H9 (cell line): ENCODE results near the gene KCNMA1. TPM values are rescaled to one million over a fixed set of nuclear protein-coding genes. Genes with fewer than 3 reads are reported as not detected.

ENCODE experiments used
- DNase-seq: peaks from one replicate; pipeline ENCODE4 v3.0.0-alpha.2; 2017
- H2AFZ ChIP-seq: one replicate; pipeline ENCODE4 v1.6.1; 2013; ENCODE audit warnings: mild to moderate bottlenecking, low read length, control low read depth, moderate library complexity
- H2AK5ac ChIP-seq: 2 replicates; pipeline ENCODE4 v1.6.1; 2013; ENCODE audit warnings: low read length, control low read depth, mixed read lengths; ENCODE audit not compliant: insufficient read length
- H2BK120ac ChIP-seq: one replicate; pipeline ENCODE4 v1.6.1; 2013; ENCODE audit warnings: low read depth, mild to moderate bottlenecking, low read length, control low read depth, inconsistent platforms; ENCODE audit not compliant: poor library complexity, severe bottlenecking
- H2BK12ac ChIP-seq: 2 replicates; pipeline ENCODE4 v1.6.1; 2013; ENCODE audit warnings: low read length, control low read depth, mixed read lengths, low read depth; ENCODE audit not compliant: insufficient read length
- H2BK15ac ChIP-seq: 2 replicates; pipeline ENCODE4 v1.6.1; 2013; ENCODE audit warnings: low read depth, low read length, control low read depth
- H2BK20ac ChIP-seq: one replicate; pipeline ENCODE4 v1.6.1; 2013; ENCODE audit warnings: low read depth, mild to moderate bottlenecking, low read length, control low read depth, inconsistent platforms; ENCODE audit not compliant: poor library complexity, severe bottlenecking
- H2BK5ac ChIP-seq: 2 replicates; pipeline ENCODE4 v1.6.1; 2013; ENCODE audit warnings: low read length, control low read depth, mixed read lengths; ENCODE audit not compliant: insufficient read length
- H3K14ac ChIP-seq: 2 replicates; pipeline ENCODE4 v1.6.1; 2013; ENCODE audit warnings: low read length, control low read depth; ENCODE audit not compliant: insufficient read depth
- H3K18ac ChIP-seq: 2 replicates; pipeline ENCODE4 v1.6.1; 2013; ENCODE audit warnings: low read depth, mild to moderate bottlenecking, mixed read lengths, low read length, control low read depth; ENCODE audit not compliant: insufficient read length
- H3K23ac ChIP-seq: 2 replicates; pipeline ENCODE4 v1.6.1; 2013; ENCODE audit warnings: low read length, control low read depth, mixed read lengths, low read depth; ENCODE audit not compliant: insufficient read length
- H3K23me2 ChIP-seq: 2 replicates; pipeline ENCODE4 v1.6.1; 2013; ENCODE audit warnings: low read depth, mild to moderate bottlenecking, mixed read lengths, low read length, control low read depth; ENCODE audit not compliant: insufficient read length, poor library complexity, severe bottlenecking
- H3K27ac ChIP-seq: 2 replicates; pipeline ENCODE4 v1.5.1; 2013; ENCODE audit warnings: low read length, control low read depth, mixed read lengths, low read depth; ENCODE audit not compliant: insufficient read length
- H3K27me3 ChIP-seq: 2 replicates; pipeline ENCODE4 v1.6.1; 2013; ENCODE audit warnings: low read length, control low read depth, inconsistent platforms; ENCODE audit not compliant: insufficient read depth
- H3K4ac ChIP-seq: 2 replicates; pipeline ENCODE4 v1.6.1; 2013; ENCODE audit warnings: low read depth, mild to moderate bottlenecking, control low read depth, inconsistent platforms, low read length, moderate library complexity
- H3K4me1 ChIP-seq: 2 replicates; pipeline ENCODE4 v1.6.1; 2013; ENCODE audit warnings: low read length, control low read depth, inconsistent platforms; ENCODE audit not compliant: insufficient read depth
- H3K4me2 ChIP-seq: 2 replicates; pipeline ENCODE4 v1.6.1; 2013; ENCODE audit warnings: low read length, control low read depth, mixed read lengths; ENCODE audit not compliant: insufficient read length, insufficient read depth
- H3K56ac ChIP-seq: 2 replicates; pipeline ENCODE4 v1.6.1; 2013; ENCODE audit warnings: low read depth, mild to moderate bottlenecking, mixed read lengths, low read length, control low read depth; ENCODE audit not compliant: insufficient read length
- H3K79me1 ChIP-seq: 2 replicates; pipeline ENCODE4 v1.6.1; 2013; ENCODE audit warnings: low read depth, mild to moderate bottlenecking, moderate library complexity, low read length, control low read depth, inconsistent platforms; ENCODE audit not compliant: insufficient read depth, poor library complexity, severe bottlenecking
- H3K79me2 ChIP-seq: 2 replicates; pipeline ENCODE4 v1.6.1; 2013; ENCODE audit warnings: low read length, control low read depth, inconsistent platforms; ENCODE audit not compliant: insufficient read depth
- H3K9ac ChIP-seq: 2 replicates; pipeline ENCODE4 v1.6.1; 2013; ENCODE audit warnings: low read length, control low read depth, mixed read lengths; ENCODE audit not compliant: insufficient read length; ENCODE audit errors: extremely low read depth
- H3K9me3 ChIP-seq: one replicate; pipeline ENCODE4 v1.6.1; 2013; ENCODE audit warnings: low read depth, low read length, inconsistent platforms; ENCODE audit not compliant: control insufficient read depth
- H3T11ph ChIP-seq: one replicate; pipeline ENCODE4 v1.6.1; 2013; ENCODE audit warnings: mild to moderate bottlenecking, low read length, control low read depth, inconsistent platforms
- H4K20me1 ChIP-seq: one replicate; pipeline ENCODE4 v1.6.1; 2013; ENCODE audit not compliant: control insufficient read depth, insufficient read length, insufficient read depth
- H4K5ac ChIP-seq: 2 replicates; pipeline ENCODE4 v1.6.1; 2013; ENCODE audit warnings: low read depth, mild to moderate bottlenecking, mixed read lengths, low read length, control low read depth; ENCODE audit not compliant: insufficient read length
- H4K8ac ChIP-seq: replicated peaks from 2 replicates; pipeline ENCODE4 v1.6.1; 2013; ENCODE audit warnings: low read length, control low read depth, mixed read lengths, low read depth; ENCODE audit not compliant: insufficient read length
- H4K91ac ChIP-seq: 2 replicates; pipeline ENCODE4 v1.6.1; 2013; ENCODE audit warnings: low read depth, mild to moderate bottlenecking, moderate library complexity, mixed read lengths, low read length, control low read depth; ENCODE audit not compliant: insufficient read length
- H3K27ac Mint-ChIP-seq, 3 experiments: 2 replicates in 2 of 3; 3 replicates in 1 of 3; pipeline ENCODE4 v1.8.0; 2020 to 2021; ENCODE audit warnings: mixed read lengths in 3 of 3, mild to moderate bottlenecking in 1 of 3, moderate library complexity in 1 of 3
- H3K27me3 Mint-ChIP-seq: 2 replicates; pipeline ENCODE4 v1.8.0; 2021; ENCODE audit warnings: low read depth, mild to moderate bottlenecking, moderate library complexity, mixed read lengths
- H3K36me3 Mint-ChIP-seq, 3 experiments: 2 replicates in 2 of 3; 3 replicates in 1 of 3; pipeline ENCODE4 v1.8.0; 2020 to 2021; ENCODE audit warnings: low read depth in 3 of 3, mixed read lengths in 3 of 3; ENCODE audit not compliant: insufficient read depth in 1 of 3
- H3K4me1 Mint-ChIP-seq, 2 experiments: 2 replicates each; pipeline ENCODE4 v1.8.0; 2020; ENCODE audit warnings: mixed read lengths in 2 of 2
- H3K4me3 Mint-ChIP-seq, 2 experiments: 2 replicates in 1 of 2; 3 replicates in 1 of 2; pipeline ENCODE4 v1.8.0; 2020 to 2021; ENCODE audit warnings: mild to moderate bottlenecking in 2 of 2, mixed read lengths in 2 of 2, moderate library complexity in 1 of 2
- H3K9me3 Mint-ChIP-seq, 2 experiments: 2 replicates in 1 of 2; 3 replicates in 1 of 2; pipeline ENCODE4 v1.8.0; 2020; ENCODE audit warnings: mild to moderate bottlenecking in 2 of 2, mixed read lengths in 2 of 2, moderate library complexity in 1 of 2
- WGBS: extraction: QIAGEN DNeasy Blood & Tissue Kit; methylation state at CpG from one replicate; pipeline ENCODE4 v1.1.7; 2013; ENCODE audit warnings: missing lambda C conversion rate, low lambda C conversion rate, mixed read lengths; ENCODE audit not compliant: insufficient read length; ENCODE audit errors: extremely low coverage; 5-methylcytosine and 5-hydroxymethylcytosine counted together
- total RNA-seq: library from RNA; stranded (reverse); gene quantifications from 2 replicates; pipeline ENCODE4 v1.2.1, GENCODE V29; 2021
- TF ChIP-seq, protein P1 (sequence below): fragments of 200-600 bp; sonication (generic); conservative IDR thresholded peaks from 3 replicates; pipeline ENCODE4 v1.8.0; 2021; ENCODE audit warnings: antibody characterized with exemption, mild to moderate bottlenecking

The KCNMA1 gene
- total RNA-seq, 1 experiment from 2014 or later = 2.0 TPM

DNA sequence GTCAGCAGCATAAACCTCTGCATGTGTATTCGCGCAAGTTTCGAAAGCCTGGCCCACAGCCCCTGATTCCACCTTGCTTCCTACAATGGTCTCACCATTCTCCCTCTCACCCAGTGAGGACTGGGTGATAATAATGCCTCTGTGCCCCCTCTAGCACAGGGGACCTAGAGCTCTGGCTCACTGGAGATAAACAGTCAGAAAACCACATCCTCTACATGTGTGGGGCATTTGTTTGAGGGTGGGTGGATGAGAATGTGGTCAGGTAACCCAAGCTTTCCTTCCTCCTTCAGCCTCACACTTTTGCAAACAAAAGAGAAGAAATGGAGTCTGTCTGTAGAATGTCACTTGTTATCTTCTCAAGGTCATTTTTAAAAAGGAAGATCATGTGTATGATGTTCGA lies 373.5 kb downstream of the KCNMA1 start:
- peaks cover 4% of the 10 kb centered on the region for H3K27me3 Mint-ChIP-seq
- H2BK20ac ChIP-seq = no peak overlapping the region
- no peak for DNase-seq
- no peak overlapping the region for H3K56ac ChIP-seq
- no peaks in the 10 kb centered on the region for H4K20me1 ChIP-seq
- no peak overlapping the region for H3K27ac ChIP-seq
- H2BK5ac ChIP-seq = no peak overlapping the region
- H3K14ac ChIP-seq = no peak overlapping the region
- H2BK15ac ChIP-seq = no peak overlapping the region
- no peaks in the 10 kb centered on the region for H3K4me1 Mint-ChIP-seq
- no peaks in the 10 kb centered on the region for H3K36me3 Mint-ChIP-seq
- no peaks in the 10 kb centered on the region for H3K9me3 Mint-ChIP-seq
- H3K4me2 ChIP-seq = no peak overlapping the region
- no peak overlapping the region for H4K8ac ChIP-seq
- H2BK120ac ChIP-seq = no peak overlapping the region
- H3K9me3 ChIP-seq = no peaks in the 10 kb centered on the region
- H2AFZ ChIP-seq = no peak overlapping the region
- H2AK5ac ChIP-seq = no peak overlapping the region
- H3K4ac ChIP-seq = no peak overlapping the region
- no peak overlapping the region for H4K91ac ChIP-seq
- no peak overlapping the region for H3K9ac ChIP-seq
- no peak overlapping the region for H4K5ac ChIP-seq
- no CpG with 5 or more reads among the region's 4 CpGs for WGBS
- H3K18ac ChIP-seq = no peak overlapping the region
- no peak overlapping the region for H2BK12ac ChIP-seq
- no peak overlapping the region for H3K27ac Mint-ChIP-seq
- H3K79me1 ChIP-seq = no peaks in the 10 kb centered on the region
- H3K27me3 ChIP-seq = no peaks in the 10 kb centered on the region
- H3K4me3 Mint-ChIP-seq = no peak overlapping the region
- no peaks in the 10 kb centered on the region for H3K23me2 ChIP-seq
- H3K23ac ChIP-seq = no peak overlapping the region
- no peaks in the 10 kb centered on the region for H3K79me2 ChIP-seq
- TF ChIP-seq, protein P1, sequence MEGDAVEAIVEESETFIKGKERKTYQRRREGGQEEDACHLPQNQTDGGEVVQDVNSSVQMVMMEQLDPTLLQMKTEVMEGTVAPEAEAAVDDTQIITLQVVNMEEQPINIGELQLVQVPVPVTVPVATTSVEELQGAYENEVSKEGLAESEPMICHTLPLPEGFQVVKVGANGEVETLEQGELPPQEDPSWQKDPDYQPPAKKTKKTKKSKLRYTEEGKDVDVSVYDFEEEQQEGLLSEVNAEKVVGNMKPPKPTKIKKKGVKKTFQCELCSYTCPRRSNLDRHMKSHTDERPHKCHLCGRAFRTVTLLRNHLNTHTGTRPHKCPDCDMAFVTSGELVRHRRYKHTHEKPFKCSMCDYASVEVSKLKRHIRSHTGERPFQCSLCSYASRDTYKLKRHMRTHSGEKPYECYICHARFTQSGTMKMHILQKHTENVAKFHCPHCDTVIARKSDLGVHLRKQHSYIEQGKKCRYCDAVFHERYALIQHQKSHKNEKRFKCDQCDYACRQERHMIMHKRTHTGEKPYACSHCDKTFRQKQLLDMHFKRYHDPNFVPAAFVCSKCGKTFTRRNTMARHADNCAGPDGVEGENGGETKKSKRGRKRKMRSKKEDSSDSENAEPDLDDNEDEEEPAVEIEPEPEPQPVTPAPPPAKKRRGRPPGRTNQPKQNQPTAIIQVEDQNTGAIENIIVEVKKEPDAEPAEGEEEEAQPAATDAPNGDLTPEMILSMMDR = no peak
- no peaks in the 10 kb centered on the region for H3K4me1 ChIP-seq
- H3T11ph ChIP-seq = no peak overlapping the region
